Mesodermal cell (in vitro differentiated cells): ENCODE results near the gene MED31.

Experiments used
- H3K27ac ChIP-seq: 2 replicates; pipeline ENCODE4 v1.7.0; 2013; ENCODE audit warnings: mild to moderate bottlenecking, low read depth, low read length, moderate library complexity; ENCODE audit not compliant: severe bottlenecking
- H3K36me3 ChIP-seq: 2 replicates; pipeline ENCODE4 v1.7.1; 2013; ENCODE audit warnings: mild to moderate bottlenecking, low read length, moderate library complexity; ENCODE audit not compliant: control insufficient read depth, insufficient read depth
- H3K4me1 ChIP-seq: one replicate; pipeline ENCODE4 v1.7.1; 2013; ENCODE audit warnings: mild to moderate bottlenecking, low read length; ENCODE audit not compliant: insufficient read depth, control insufficient read depth, poor library complexity, severe bottlenecking
- H3K4me3 ChIP-seq: 2 replicates; pipeline ENCODE4 v1.7.0; 2013; ENCODE audit warnings: low read length, control low read depth, mild to moderate bottlenecking; ENCODE audit not compliant: insufficient read depth, poor library complexity, severe bottlenecking; ENCODE audit errors: extremely low read depth
- H3K9me3 ChIP-seq: 2 replicates; pipeline ENCODE4 v1.7.1; 2013; ENCODE audit warnings: mild to moderate bottlenecking, low read length, moderate library complexity; ENCODE audit not compliant: control insufficient read depth
- WGBS, 2 experiments: methylation state at CpG; one replicate each; pipeline ENCODE4 v1.1.5; 2013; ENCODE audit warnings: missing lambda C conversion rate in 2 of 2; ENCODE audit not compliant: insufficient coverage in 2 of 2; 5-methylcytosine and 5-hydroxymethylcytosine counted together

The MED31 gene

DNA sequence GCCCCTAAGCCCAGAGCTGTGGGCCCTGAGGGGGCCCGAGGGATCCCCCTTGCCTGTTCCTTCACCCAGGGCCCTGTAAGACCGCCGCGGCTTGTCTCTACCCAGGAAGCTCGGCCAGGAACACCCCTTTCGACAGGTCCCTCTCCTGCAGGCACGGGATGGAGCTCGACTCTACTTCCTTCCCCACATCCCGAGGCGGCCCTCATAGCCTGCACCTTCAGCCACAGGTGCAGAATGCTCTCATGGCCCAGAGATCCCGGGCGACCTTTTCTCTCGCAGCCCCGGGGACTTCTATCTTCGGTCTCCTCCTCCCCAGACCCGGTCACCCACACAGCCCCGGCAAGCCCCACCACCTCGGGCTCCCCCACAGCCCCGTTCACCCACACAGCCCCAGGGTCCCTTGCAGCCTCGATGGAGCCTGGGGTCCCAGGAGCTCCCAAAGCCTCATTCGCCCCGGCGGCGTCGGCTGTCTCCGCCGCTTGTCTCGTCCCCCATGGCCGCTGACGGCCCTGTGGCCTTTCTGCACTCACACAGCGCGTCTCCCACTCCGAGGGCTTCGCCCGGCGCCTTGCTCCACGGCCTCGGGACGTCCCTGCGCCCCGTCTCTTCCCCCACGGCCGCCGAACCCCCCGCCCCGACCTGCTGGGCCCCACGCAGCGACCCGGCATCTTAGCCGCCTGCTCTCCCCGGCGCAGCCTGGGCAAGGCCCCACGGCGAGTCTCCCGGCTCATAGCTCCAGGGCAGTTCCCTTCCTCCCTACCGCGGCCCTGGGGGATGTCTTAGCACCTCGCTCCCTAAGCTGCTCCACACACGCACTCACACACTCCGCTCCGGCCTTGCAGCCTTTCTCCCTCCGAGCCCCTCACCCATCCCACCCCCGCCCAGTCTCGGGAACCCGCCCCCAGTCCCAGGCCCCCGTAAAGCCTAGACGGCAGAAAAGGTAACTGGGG is 11.5 kb downstream of the MED31 start:
- peak overlapping the region; percentile 90 for H3K27ac ChIP-seq

GRCh38 chr17:6639014-6639585 is 12.3 kb downstream of the MED31 start:
- Histone ChIP-seq H3K27ac (no peak overlapping the region), H3K36me3 (peaks cover 28% of the 10 kb centered on the region)

More for the DNA sequence above, 11.5 kb downstream of the MED31 start:
- Histone ChIP-seq H3K9me3 (no peaks in the 10 kb centered on the region), H3K36me3 (peaks cover 28% of the 10 kb centered on the region), H3K4me3 (peak overlapping the region; percentile 80), H3K4me1 (peaks cover 14% of the 10 kb centered on the region)
- 1 to 2% methylated on average over 39 to 58 of the region's 67 CpGs for WGBS, 2 experiments

GRCh38 chr17:6638046-6638908 is 13.1 kb downstream of the MED31 start:
- H3K36me3 ChIP-seq, result peaks cover 28% of the 10 kb centered on the region

More at GRCh38 chr17:6639014-6639585, 12.3 kb downstream of the MED31 start:
- H3K9me3 ChIP-seq, result no peaks in the 10 kb centered on the region
- H3K4me1 ChIP-seq, result peaks cover 14% of the 10 kb centered on the region
- peak overlapping the region; percentile 80 for H3K4me3 ChIP-seq
- 55 to 63% methylated on average over 8 to 14 of the region's 15 CpGs for WGBS, 2 experiments

DNA sequence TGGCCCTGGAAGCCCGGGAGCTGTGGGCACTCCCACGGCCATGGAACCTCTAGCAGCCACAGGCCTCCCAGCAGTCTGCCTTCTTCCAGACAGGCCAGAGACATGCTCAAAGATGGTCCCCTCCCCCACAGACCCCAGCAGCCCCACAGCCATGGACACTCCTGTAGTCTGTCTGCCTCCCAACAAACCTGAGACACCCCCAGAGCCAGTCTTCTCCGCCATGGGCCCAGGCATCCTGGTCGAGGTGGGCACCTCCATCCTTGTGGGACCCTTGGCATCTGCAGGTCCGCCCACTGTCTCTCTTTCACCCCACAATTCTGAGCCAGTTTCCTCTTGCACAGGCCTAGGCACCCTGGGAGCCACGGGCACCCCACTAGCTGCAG is 14.0 kb downstream of the MED31 start:
- Histone ChIP-seq H3K27ac (no peak overlapping the region), H3K9me3 (no peaks in the 10 kb centered on the region), H3K4me1 (peaks cover 13% of the 10 kb centered on the region), H3K36me3 (peaks cover 31% of the 10 kb centered on the region), H3K4me3 (no peak overlapping the region)
- WGBS, 2 experiments, result 89 to 95% methylated on average over 5 to 6 of the region's 6 CpGs

More at GRCh38 chr17:6638046-6638908, 13.1 kb downstream of the MED31 start:
- WGBS, 2 experiments, result 86 to 89% methylated on average over 18 to 24 of the region's 24 CpGs
- Histone ChIP-seq H3K9me3 (no peaks in the 10 kb centered on the region), H3K4me3 (no peak overlapping the region), H3K27ac (no peak overlapping the region), H3K4me1 (peaks cover 14% of the 10 kb centered on the region)

- Histone ChIP-seq H3K27ac (no peak overlapping the region), H3K4me1 (peaks cover 7% of the 10 kb centered on the region), H3K36me3 (peaks cover 37% of the 10 kb centered on the region), H3K9me3 (no peaks in the 10 kb centered on the region), H3K4me3 (no peak overlapping the region)
- WGBS, 2 experiments, result 88 to 95% methylated on average over 12 to 16 of the region's 17 CpGs
Measured at GRCh38 chr17:6636616-6637457, 14.6 kb downstream of the MED31 start.

GRCh38 chr17:6636105-6636504 is 15.3 kb downstream of the MED31 start:
- no peak overlapping the region for H3K27ac ChIP-seq
- H3K4me3 ChIP-seq, result no peak overlapping the region
- H3K36me3 ChIP-seq, result peaks cover 44% of the 10 kb centered on the region
- 96 to 100% methylated on average over 2 of the region's 2 CpGs for WGBS, 2 experiments
- peaks cover 7% of the 10 kb centered on the region for H3K4me1 ChIP-seq
- H3K9me3 ChIP-seq, result no peaks in the 10 kb centered on the region

DNA sequence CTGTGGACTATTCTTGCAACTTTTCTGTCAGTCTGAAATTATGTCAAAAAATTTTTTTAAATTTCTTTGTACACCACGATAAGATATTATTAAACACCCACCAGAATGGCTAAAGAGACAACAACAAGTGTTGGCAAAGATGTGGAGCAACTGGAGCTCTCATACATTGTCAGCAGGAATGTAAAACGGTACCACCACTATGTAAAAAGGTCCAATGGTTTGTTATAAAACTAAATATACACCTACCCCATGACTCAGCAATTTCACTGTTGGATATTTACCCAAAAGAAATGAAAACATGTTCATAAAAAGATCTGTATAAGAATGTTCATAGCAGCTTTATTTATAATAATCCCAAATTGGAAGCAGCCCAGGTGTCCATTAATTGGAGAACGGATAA is 18.1 kb downstream of the MED31 start:
- H3K9me3 ChIP-seq, result no peaks in the 10 kb centered on the region
- no CpG with 5 or more reads among the region's 3 CpGs for WGBS, 2 experiments
- H3K4me3 ChIP-seq, result no peak overlapping the region
- H3K4me1 ChIP-seq, result no peaks in the 10 kb centered on the region
- peaks cover 68% of the 10 kb centered on the region for H3K36me3 ChIP-seq
- H3K27ac ChIP-seq, result no peak overlapping the region

- Histone ChIP-seq H3K9me3 (no peaks in the 10 kb centered on the region), H3K36me3 (peaks cover 75% of the 10 kb centered on the region), H3K4me3 (no peak overlapping the region), H3K27ac (no peak overlapping the region), H3K4me1 (no peaks in the 10 kb centered on the region)
Measured at GRCh38 chr17:6632530-6632929, 18.9 kb downstream of the MED31 start.

GRCh38 chr17:6630390-6630789 is 21.0 kb downstream of the MED31 start:
- no peak overlapping the region for H3K27ac ChIP-seq
- WGBS, 2 experiments, result no CpG with 5 or more reads among the region's 1 CpG
- peaks cover 91% of the 10 kb centered on the region for H3K36me3 ChIP-seq
- H3K4me1 ChIP-seq, result peaks cover 8% of the 10 kb centered on the region
- no peaks in the 10 kb centered on the region for H3K9me3 ChIP-seq
- H3K4me3 ChIP-seq, result no peak overlapping the region

GRCh38 chr17:6627019-6627418 is 24.4 kb downstream of the MED31 start:
- no peaks in the 10 kb centered on the region for H3K9me3 ChIP-seq
- H3K27ac ChIP-seq, result no peak overlapping the region
- 78 to 100% methylated on average over 1 of the region's 1 CpG for whole genome bisulfite sequencing, 2 experiments
- no peak overlapping the region for H3K4me3 ChIP-seq
- peaks cover 83% of the 10 kb centered on the region for H3K36me3 ChIP-seq
- H3K4me1 ChIP-seq, result peaks cover 8% of the 10 kb centered on the region
